ACC112 (cell line): ENCODE measurements around the gene TRUB1.
"Not testable (repeated sequence)": the region's sequence is repeated elsewhere in the genome, so short reads cannot be mapped to it uniquely, and the experiment has no call there.

Source experiments
- H2AFZ ChIP-seq: fragments of 200-600 bp; sonication (generic); one replicate; pipeline ENCODE4 v1.6.0; 2017; ENCODE audit warnings: antibody characterized with exemption, low read length; ENCODE audit not compliant: unreplicated experiment
- H3K27ac ChIP-seq: fragments of 200-600 bp; sonication (generic); 2 replicates; pipeline ENCODE4 v1.5.1; 2014; ENCODE audit warnings: low read depth, mild to moderate bottlenecking, antibody characterized with exemption, low read length, moderate library complexity
- H3K27me3 ChIP-seq: fragments of 200-600 bp; sonication (generic); 2 replicates; pipeline ENCODE4 v1.6.1; 2014; ENCODE audit warnings: mild to moderate bottlenecking, antibody characterized with exemption, low read length, moderate library complexity, mixed read lengths; ENCODE audit not compliant: insufficient read depth
- H3K36me3 ChIP-seq: fragments of 200-600 bp; sonication (generic); 2 replicates; pipeline ENCODE4 v1.6.1; 2016; ENCODE audit warnings: mild to moderate bottlenecking, antibody characterized with exemption, low read length, moderate library complexity, mixed read lengths; ENCODE audit not compliant: insufficient read depth
- H3K4me1 ChIP-seq: fragments of 200-600 bp; sonication (generic); one replicate; pipeline ENCODE4 v1.6.1; 2016; ENCODE audit warnings: low read length, mixed read lengths; ENCODE audit not compliant: insufficient read depth, unreplicated experiment, control insufficient read depth
- H3K4me3 ChIP-seq: fragments of 200-600 bp; sonication (generic); 2 replicates; pipeline ENCODE4 v1.5.1; 2014; ENCODE audit warnings: mild to moderate bottlenecking, low read depth, low read length
- H3K79me2 ChIP-seq: fragments of 200-600 bp; sonication (generic); one replicate; pipeline ENCODE4 v1.6.0; 2016; ENCODE audit warnings: low read length; ENCODE audit not compliant: control insufficient read depth, unreplicated experiment, insufficient read depth

The TRUB1 gene

GRCh38 chr10:114925587-114926586 is 12.1 kb upstream of the TRUB1 start:
- Histone ChIP-seq H3K27me3 (no peaks in the 10 kb centered on the region), H2AFZ (peak overlapping the region; percentile 5), H3K27ac (peak overlapping the region; percentile 47), H3K79me2 (no peaks in the 10 kb centered on the region), H3K4me3 (peak overlapping the region; percentile 44; the same call in 1 of the 2 replicates), H3K36me3 (no peaks in the 10 kb centered on the region), H3K4me1 (peaks cover 19% of the 10 kb centered on the region)

- Histone ChIP-seq H3K79me2 (no peaks in the 10 kb centered on the region), H3K27me3 (no peaks in the 10 kb centered on the region), H3K4me1 (peaks cover 23% of the 10 kb centered on the region), H3K36me3 (no peaks in the 10 kb centered on the region), H2AFZ (no peak overlapping the region), H3K4me3 (no peak overlapping the region), H3K27ac (no peak overlapping the region)
Observed at GRCh38 chr10:114928818-114929217, 9.2 kb upstream of the TRUB1 start.

- Histone ChIP-seq H3K27me3 (no peaks in the 10 kb centered on the region), H3K4me3 (no peak overlapping the region), H3K4me1 (peaks cover 18% of the 10 kb centered on the region), H3K27ac (no peak overlapping the region), H3K36me3 (no peaks in the 10 kb centered on the region), H2AFZ (no peak overlapping the region), H3K79me2 (no peaks in the 10 kb centered on the region)
Observed at GRCh38 chr10:114930320-114930719, 7.7 kb upstream of the TRUB1 start.

GRCh38 chr10:114931072-114931679 is 6.8 kb upstream of the TRUB1 start:
- Histone ChIP-seq H3K4me3 (no peak overlapping the region), H3K27ac (no peak overlapping the region), H2AFZ (no peak overlapping the region), H3K4me1 (peaks cover 9% of the 10 kb centered on the region), H3K27me3 (no peaks in the 10 kb centered on the region), H3K79me2 (no peaks in the 10 kb centered on the region), H3K36me3 (no peaks in the 10 kb centered on the region)

- H3K27ac ChIP-seq, result no peak overlapping the region
- H3K4me1 ChIP-seq, result peaks cover 4% of the 10 kb centered on the region
- no peak overlapping the region for H3K4me3 ChIP-seq
Observed at GRCh38 chr10:114932225-114932624, 5.8 kb upstream of the TRUB1 start.

DNA sequence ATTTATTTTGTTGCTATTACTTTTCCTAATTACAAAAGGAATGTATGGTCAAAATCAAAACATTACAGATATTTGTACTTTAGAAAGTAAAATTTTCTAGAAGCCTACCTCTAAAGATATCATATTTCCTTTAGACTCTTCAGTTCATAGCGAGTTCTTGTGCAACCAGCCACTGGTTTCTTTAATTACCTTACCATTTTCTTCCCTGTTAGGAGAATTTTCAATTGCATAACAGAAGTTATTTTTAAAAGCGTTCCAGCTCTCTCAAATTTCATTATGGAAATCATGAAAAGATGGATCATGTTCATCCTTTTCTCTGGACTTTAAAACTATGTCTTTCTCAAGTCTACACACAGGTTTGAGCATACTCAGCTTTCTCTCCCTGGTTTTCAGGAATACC is 5.0 kb upstream of the TRUB1 start:
- Histone ChIP-seq H3K4me1 (peaks cover 4% of the 10 kb centered on the region), H3K36me3 (no peaks in the 10 kb centered on the region), H3K79me2 (no peaks in the 10 kb centered on the region), H3K27ac (no peak overlapping the region), H3K4me3 (no peak overlapping the region), H3K27me3 (no peaks in the 10 kb centered on the region), H2AFZ (no peak overlapping the region)

More at GRCh38 chr10:114932225-114932624, 5.8 kb upstream of the TRUB1 start:
- Histone ChIP-seq H3K79me2 (no peaks in the 10 kb centered on the region), H3K36me3 (no peaks in the 10 kb centered on the region), H2AFZ (peak overlapping the region; percentile 6), H3K27me3 (no peaks in the 10 kb centered on the region)

- H3K4me3 ChIP-seq, result no peak overlapping the region
- H3K36me3 ChIP-seq, result no peaks in the 10 kb centered on the region
- H3K4me1 ChIP-seq, result peaks cover 4% of the 10 kb centered on the region
- H3K27ac ChIP-seq, result no peak overlapping the region
- no peak overlapping the region for H2AFZ ChIP-seq
- H3K79me2 ChIP-seq, result peaks cover 6% of the 10 kb centered on the region
- H3K27me3 ChIP-seq, result no peaks in the 10 kb centered on the region
Observed at GRCh38 chr10:114933588-114933987, 4.4 kb upstream of the TRUB1 start.

DNA sequence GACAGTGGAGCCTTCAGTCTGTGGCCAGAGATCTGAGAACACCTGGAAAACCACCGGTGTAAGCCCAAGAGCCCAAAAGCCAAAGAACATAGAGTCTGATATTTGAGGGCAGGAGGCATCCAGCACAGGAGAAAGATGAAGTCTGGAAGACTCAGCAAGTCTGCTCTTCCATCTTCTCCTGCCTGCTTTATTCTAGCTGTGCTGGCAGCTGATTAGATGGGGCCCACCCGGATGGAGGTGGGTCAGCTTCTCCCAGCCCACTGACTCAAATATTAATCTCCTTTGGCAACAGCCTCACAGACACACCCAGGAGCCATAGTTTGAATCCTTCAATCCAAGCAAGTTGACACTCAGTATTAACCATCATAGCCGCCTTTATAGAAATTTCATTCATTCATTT is 4.0 kb upstream of the TRUB1 start:
- not testable (repeated sequence) for H3K4me1 ChIP-seq, H3K36me3 ChIP-seq, H3K4me3 ChIP-seq, H2AFZ ChIP-seq, H3K27ac ChIP-seq, H3K27me3 ChIP-seq, H3K79me2 ChIP-seq

- Histone ChIP-seq H3K4me1 (peaks cover 18% of the 10 kb centered on the region), H3K27ac (peak overlapping the region; percentile 9; the same call in 1 of the 2 replicates), H2AFZ (peak overlapping the region; percentile 98), H3K4me3 (peak overlapping the region; percentile 89), H3K27me3 (no peaks in the 10 kb centered on the region), H3K36me3 (peaks cover 10% of the 10 kb centered on the region; the same call in 1 of the 2 replicates), H3K79me2 (peaks cover 32% of the 10 kb centered on the region)
Observed at GRCh38 chr10:114938856-114939193, 830 bp downstream of the TRUB1 start.

GRCh38 chr10:114940735-114941134 is 2.7 kb downstream of the TRUB1 start:
- Histone ChIP-seq H3K4me3 (no peak overlapping the region), H3K27ac (no peak overlapping the region), H3K4me1 (peaks cover 18% of the 10 kb centered on the region), H3K36me3 (peaks cover 12% of the 10 kb centered on the region; the same call in 1 of the 2 replicates), H3K27me3 (no peaks in the 10 kb centered on the region), H2AFZ (no peak overlapping the region), H3K79me2 (peaks cover 32% of the 10 kb centered on the region)
